Lower leg skin (tissue), 3 donors: Measurements from ENCODE around the gene LMAN2.

Experiments used
- CTCF ChIP-seq, 3 donors: fragments of 450-650 bp; IDR thresholded peaks; one replicate each; pipeline ENCODE4 v1.5.1; 2016; ENCODE audit warnings: antibody characterized with exemption in 3 of 3, mild to moderate bottlenecking in 3 of 3, moderate library complexity in 2 of 3
- POLR2A ChIP-seq, 2 donors: fragments of 450-650 bp; IDR thresholded peaks; one replicate each; pipeline ENCODE4 v1.6.1; 2016 to 2017; ENCODE audit warnings: antibody characterized with exemption in 2 of 2, mild to moderate bottlenecking in 1 of 2, moderate library complexity in 1 of 2

GRCh38 chr5:177317959-177318377 lies 33.5 kb downstream of the LMAN2 start:
- TF ChIP-seq CTCF (IDR thresholded peaks at IDR 0.05) (peak in 1 of 3 donors; percentile 41), POLR2A (IDR thresholded peaks at IDR 0.05) (no peak)
